ENCODE results near the gene IL17RE. TPM values are rescaled to one million over a fixed set of nuclear protein-coding genes. Genes with fewer than 3 reads are reported as not detected.
"Not testable (repeated sequence)": the region's sequence is repeated elsewhere in the genome, so short reads cannot be mapped to it uniquely, and the experiment has no call there.

Gene IL17RE
- total RNA-seq, 1 donor from 2014 or later = 4.8 TPM

DNA sequence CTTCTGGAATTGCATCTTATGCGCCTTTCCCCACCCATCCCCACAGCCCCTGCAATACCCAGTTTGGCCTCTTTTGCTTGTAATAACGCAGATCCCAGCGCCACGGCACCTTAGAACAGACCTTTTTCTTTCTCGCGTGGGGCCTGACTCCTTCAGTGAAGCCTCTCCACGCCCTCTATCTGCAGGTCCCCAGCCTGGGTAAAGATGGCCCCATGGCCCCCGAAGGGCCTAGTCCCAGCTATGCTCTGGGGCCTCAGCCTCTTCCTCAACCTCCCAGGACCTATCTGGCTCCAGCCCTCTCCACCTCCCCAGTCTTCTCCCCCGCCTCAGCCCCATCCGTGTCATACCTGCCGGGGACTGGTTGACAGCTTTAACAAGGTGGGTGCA is 31.6 kb downstream of the IL17RE start:
- DNase-seq = no peak

DNA sequence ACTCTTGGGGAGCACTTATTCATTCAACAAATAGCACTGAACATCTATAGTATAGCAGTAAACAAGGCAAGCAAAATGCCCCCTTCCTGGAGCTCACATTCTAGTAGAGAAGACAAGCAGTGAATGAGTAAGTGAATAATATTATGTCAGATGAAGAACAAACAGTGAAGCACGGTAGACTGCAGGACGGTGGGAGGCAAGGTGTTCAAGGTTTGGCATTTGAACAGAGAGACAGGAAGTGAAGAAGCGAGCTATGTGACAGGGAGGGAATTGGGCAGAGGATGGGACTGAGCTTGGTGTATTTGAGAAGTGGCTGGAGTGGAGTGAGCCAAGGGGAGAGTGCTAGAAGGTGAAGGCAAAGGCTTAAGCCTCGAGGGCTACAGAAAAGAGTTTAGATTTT is 32.3 kb downstream of the IL17RE start:
- no peak for DNase-seq

DNA sequence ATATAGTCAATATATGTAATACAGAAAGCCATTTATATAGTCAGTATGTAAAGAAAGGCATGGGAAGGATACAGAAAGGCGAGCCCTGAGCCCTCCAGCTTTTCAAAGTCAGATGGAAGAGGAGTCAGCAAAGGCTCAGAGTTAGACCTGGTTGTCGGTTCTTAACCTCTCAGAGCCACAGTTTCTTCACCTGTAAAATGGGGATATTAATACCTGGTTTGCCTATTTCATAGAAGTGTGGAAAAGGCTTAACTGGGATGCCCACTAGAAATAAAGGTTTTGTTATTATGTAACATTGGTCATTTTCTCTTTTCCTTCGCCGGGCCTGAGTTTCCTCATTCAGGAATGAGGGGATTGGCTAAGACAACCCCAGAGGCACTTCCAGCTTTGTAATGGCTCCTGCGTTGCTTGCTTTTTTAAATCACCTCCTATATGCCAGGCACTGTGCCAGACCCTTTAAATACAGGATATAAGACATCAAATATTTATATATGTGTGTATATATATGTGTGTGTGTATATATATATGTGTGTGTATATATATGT is 33.4 kb downstream of the IL17RE start:
- no peak for DNase-seq

DNA sequence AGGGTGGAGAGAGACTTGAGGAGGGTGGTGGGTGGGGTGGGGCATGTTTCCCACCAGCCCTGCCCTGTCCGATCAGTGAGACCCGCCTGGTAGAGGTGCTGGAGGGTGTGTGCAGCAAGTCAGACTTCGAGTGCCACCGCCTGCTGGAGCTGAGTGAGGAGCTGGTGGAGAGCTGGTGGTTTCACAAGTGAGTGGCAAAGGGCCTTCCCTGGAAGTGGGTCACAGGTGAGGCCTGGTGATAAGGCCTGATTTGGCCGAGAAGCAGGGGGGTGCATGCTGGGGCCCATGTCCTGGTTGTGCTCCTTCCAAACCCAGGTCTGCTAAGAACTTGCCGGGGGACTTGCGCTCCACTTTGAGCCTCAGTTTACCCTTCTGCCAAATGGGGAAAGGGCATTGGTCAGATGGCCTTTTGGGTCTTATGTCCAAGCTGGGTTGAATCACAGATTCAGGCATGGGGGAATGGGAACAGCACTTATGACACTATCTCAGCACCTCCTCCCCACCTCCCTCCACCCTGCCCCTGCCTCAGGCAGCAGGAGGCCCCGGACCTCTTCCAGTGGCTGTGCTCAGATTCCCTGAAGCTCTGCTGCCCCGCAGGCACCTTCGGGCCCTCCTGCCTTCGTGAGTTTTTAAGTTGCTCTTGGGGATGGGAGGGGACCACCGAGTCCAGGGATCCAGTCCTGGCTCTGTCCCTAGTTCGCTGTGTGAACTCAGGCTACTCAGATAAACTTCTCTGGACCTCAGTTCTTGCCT is 35.0 kb downstream of the IL17RE start:
- DNase-seq = no peak

DNA sequence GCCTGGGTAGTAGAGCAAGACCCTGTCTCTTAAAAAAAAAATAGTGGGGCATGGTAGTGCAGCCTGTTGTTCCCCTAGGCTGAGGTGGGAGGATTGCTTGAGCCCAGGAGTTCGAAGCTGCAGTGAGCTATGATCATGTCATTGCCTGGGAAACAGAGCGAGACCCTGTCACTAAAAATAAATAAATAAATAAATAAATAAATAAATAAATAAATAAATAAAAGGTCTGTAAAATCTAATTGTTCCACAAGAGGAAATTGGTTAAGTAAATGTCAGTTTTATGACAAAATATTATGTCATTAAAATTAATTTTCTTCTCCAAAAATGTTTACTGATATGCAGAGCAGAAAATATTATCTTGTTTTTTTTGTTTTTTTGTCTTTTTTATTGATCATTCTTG is 36.3 kb downstream of the IL17RE start:
- no peak for DNase-seq

DNA sequence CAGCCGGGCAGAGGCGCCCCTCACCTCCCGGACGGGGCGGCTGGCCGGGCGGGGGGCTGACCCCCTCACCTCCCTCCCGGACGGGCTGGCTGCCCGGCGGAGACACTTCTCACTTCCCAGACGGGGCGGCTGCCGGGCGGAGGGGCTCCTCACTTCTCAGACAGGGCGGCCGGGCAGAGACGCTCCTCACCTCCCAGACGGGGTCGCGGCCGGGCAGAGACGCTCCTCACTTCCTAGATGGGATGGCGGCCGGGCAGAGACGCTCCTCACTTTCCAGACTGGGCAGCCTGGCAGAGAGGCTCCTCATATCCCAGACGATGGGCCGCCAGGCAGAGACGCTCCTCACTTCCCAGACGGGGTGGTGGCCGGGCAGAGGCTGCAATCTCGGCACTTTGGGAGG is 37.3 kb downstream of the IL17RE start:
- not testable (repeated sequence) for DNase-seq

DNA sequence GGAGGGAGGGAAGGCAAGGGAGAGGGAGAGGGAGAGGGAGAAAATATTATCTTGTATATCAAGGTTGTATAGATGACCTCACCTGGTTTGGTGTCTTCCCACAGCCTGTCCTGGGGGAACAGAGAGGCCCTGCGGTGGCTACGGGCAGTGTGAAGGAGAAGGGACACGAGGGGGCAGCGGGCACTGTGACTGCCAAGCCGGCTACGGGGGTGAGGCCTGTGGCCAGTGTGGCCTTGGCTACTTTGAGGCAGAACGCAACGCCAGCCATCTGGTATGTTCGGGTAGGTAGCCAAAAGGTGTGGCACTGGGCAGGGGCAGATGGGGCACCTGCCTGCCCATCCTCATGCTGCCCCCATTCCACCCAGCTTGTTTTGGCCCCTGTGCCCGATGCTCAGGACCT is 38.1 kb downstream of the IL17RE start:
- DNase-seq = no peak

DNA sequence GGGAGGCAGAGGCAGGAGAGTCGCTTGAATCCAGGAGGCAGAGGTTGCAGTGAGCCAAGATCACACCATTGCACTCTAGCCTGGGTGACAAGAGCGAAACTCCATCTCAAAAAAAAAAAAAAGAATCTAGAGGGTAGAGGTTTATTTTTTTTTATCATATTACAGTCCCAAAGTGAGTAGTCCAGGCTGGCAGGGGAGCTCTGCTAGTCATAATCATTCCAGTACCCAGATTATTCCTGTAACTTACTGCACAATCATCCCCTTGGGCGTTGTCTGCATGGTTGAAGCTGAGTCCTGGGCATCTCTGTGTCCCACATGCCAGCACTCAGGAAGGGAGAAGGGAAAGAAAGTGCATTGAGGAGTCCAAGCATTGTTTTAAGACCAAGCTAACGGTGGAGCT is 39.5 kb downstream of the IL17RE start:
- no peak for DNase-seq

DNA sequence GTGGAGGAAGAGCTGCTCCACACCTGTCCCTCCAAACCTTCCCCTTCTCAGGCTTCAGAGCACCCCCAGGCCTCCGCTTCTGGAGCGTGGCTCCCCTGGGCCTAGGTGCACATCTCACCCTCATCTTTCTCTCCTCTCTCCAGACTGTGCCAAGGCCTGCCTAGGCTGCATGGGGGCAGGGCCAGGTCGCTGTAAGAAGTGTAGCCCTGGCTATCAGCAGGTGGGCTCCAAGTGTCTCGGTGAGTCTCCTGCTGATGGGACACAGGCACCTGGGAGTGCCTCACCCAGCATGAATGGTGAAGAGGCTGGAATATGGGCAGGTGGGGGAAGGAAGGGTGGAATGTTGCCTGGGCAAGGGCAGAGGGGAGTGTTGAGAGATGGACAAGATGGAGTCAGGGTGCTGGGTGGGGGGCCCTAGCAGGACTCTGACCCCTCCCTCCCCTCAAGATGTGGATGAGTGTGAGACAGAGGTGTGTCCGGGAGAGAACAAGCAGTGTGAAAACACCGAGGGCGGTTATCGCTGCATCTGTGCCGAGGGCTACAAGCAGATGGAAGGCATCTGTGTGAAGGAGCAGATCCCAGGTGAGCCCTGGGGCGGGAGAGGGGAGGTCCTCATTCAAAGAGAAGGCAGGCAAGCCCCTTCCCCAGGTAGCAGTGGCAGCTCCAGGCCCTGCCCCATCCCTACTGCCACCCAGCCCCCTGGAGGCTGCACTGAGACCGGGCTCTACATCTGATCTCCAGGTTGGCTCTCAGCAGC is 40.5 kb downstream of the IL17RE start:
- no peak for DNase-seq

DNA sequence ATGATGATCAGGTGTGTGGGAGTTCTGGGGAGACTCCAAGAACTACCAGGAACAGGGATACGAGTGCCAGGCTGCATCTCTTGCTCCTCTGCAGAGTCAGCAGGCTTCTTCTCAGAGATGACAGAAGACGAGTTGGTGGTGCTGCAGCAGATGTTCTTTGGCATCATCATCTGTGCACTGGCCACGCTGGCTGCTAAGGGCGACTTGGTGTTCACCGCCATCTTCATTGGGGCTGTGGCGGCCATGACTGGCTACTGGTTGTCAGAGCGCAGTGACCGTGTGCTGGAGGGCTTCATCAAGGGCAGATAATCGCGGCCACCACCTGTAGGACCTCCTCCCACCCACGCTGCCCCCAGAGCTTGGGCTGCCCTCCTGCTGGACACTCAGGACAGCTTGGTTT is 41.6 kb downstream of the IL17RE start:
- no peak for DNase-seq

DNA sequence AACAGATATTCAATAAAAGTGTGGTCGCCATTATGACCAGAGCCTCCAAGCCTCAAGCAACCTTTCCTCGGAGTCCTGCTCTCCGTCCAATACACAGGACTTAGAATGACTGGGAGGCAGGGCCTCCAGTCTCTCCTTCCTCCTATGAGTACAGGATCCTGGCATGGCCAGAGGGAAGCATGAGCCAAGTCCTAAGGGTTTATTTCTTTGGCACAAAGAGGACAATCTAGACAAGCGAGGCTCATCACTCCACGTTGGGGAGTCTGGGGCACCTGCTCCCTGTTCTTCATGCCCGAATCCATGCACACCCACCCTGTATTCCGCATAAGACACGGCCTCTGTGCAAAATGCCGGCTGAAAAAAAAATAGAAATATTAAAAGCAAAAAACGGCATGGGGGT is 42.7 kb downstream of the IL17RE start:
- DNase-seq = no peak

DNA sequence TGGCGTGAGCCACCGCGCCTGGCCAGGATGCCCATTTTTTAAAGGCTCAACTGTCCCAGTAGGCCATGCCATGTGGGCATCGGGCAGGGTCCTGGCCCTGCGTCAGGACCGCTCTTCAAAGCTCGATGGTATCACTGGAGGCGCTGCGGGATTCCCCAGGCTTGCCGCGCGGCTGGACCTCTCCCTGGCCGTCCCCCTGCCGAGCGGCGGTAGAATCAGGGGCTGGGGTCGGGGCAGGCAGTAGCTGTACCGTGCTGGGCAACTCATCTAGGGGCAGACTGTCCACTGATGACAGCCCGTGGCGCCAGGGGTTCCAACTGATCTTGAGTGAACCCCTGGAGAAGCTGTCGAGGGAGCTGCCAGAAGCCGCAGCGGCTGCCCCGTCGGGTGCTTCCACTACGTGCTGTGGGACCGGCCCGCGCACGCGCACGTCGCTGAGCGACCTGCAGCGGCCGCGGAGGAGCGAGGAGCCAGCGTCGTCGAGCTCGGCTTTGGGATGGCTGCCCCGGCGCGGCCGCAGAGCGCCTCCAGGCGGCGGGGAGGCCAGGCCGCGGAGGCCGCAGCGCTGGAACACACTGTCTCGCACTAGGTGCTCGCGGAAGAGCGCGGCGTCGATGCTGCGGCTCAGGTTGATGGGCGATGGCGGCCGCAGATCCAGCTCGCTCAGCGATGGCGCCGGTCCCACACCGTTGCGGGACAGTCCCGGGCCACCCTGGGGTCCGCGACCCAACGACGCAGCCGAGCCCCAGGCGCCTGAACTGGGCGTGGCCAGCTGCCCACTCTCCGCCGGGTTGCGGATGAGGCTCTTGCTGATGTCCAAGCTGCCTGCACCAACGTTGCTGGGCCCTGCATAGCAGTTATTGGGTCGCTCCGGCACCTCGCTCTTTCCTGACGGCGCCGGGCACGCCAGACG is 43.7 kb downstream of the IL17RE start:
- peak; percentile 94 for DNase-seq

DNA sequence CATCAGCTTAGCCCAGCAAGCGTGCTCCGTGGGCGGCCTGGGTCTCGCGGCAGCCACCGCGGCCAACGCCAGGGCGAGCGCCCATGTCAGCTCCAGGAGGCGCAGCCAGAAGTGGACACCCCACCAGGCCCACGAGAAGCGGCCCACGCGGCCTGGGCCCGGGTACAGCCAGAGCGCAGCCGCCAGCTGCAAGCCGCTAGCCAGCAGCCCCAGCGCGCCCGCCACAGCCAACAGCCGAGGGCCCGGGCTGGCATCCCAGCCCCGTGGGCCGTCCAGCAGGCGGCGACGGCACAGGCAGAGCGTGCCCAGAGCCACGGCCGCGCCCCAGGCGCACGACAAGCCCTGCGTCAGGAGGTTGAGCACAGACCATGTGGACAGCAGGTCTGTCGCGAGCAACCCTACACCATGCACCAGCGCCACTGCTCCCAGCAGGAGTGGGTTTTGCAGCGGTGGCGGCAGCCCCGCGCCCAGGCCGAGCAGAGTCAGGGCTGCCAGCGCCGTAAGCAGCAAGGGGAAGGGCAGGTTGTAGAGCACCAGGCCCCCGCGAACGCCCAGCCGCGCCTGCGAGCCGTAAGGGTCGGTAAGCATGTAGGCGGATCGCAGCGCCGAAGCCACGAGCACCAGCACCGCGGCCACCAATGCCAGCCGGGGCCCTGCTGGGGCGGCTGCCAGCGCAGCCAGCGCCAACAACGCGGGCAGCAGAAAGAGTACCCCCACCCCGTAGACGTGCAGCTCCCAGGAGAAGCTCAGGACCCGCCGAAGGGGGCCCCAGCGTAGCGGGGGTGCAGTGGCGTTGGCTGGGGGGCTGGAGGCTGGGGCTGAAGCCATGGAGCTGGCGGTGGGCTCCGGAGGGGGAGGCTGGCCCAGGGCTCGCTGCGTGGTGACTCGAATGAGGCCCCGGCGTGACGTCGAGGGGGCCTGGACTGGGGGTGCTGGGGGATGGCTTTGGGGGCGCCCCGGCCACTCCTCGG is 44.7 kb downstream of the IL17RE start:
- DNase-seq = peak; percentile 78

DNA sequence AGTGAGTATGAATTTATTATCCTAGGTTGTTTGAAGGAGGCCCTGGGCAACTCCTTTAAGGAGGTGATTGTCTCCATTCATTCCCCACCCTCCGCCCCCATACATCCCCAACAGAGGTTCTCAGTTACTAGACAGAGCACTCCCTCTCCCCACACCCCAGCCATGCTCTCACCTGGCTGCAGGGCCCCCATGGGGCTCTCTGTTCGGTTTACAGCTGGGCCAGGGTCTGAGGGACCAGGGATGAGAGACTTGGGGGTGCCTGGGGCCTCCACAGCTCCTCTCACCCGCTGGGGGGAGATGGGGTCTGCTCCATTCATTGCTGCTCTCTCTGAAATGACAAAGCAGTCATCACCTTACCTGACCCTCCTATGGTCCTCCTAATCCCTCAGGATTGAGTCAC is 45.9 kb downstream of the IL17RE start:
- no peak for DNase-seq

DNA sequence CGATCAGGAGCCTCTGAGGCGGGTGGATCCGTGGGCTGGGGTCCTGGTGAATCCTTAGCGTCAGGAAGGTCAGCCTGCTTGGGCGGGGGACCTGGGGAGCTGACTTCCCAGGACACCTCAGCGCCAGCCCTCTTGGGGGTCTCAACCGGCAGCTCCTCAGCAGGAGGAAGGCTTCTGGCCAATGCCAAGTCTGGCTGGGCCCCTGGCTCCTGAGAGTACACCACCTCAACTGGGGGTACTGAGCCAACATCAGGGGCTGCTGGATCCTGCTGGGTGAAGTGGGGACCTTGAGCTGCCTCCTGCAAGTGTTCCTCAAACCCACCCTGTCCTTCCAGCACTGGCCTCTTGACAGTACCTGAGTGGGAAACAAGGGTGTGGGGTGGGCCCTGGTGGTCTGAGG is 46.5 kb downstream of the IL17RE start:
- no peak for DNase-seq

DNA sequence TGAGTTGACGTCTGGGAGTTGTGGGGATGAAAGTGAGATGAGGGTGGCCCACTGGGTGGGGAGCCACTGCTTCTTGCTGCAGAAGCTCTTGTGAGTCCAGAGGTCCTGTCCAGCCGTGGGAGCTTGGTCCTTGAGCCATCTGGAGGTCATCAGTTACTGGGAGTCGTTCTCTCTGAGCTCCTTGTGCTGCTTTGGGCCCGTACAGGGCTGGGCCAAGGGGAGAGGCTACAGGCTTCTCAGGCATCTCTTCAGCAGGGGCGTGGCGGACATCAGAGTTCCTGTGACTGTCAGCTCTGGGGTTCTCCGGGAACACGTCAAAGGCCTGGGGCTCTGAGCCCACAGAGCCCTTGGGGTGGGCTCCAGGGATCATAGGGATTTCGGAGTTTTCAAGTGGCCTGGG is 47.0 kb downstream of the IL17RE start:
- no peak for DNase-seq

DNA sequence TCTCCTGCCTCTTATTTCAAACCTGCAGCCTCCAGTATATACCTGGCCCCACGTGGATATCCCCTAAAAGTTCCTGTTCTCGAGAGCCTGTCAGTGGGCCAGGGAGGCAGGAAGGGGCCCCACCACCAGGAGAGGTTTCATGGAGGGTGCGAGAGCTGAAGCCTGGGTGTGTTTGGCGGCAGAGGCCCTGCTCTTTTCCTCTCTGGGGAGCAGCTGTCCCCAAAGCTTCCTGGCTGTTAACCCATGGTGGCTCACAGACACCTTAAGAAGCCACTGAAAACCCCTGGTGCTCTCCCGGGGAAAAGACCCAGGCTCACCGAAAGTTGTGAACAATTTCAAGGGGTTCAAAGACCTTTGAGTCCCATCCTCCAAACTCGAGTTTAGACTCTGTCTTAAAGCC is 48.5 kb downstream of the IL17RE start:
- no peak for DNase-seq

DNA sequence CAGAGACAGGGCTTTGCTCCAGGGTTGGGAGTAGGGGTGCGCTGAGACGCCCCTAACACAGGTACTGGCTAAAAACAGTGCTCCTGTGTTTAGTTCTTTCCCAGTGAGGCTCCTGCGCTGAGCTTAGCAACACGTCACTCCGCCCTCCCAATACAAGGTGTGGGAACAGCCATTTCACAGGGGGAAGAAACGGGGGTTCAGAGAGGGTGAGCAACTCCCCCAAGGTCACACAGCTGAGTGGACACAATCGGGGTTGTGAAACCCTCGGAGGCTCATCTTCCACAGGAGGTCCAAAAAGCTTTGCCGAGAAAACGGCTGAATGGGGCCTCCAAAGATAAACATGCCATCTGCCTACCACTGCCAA is 48.9 kb downstream of the IL17RE start:
- no peak for DNase-seq

DNA sequence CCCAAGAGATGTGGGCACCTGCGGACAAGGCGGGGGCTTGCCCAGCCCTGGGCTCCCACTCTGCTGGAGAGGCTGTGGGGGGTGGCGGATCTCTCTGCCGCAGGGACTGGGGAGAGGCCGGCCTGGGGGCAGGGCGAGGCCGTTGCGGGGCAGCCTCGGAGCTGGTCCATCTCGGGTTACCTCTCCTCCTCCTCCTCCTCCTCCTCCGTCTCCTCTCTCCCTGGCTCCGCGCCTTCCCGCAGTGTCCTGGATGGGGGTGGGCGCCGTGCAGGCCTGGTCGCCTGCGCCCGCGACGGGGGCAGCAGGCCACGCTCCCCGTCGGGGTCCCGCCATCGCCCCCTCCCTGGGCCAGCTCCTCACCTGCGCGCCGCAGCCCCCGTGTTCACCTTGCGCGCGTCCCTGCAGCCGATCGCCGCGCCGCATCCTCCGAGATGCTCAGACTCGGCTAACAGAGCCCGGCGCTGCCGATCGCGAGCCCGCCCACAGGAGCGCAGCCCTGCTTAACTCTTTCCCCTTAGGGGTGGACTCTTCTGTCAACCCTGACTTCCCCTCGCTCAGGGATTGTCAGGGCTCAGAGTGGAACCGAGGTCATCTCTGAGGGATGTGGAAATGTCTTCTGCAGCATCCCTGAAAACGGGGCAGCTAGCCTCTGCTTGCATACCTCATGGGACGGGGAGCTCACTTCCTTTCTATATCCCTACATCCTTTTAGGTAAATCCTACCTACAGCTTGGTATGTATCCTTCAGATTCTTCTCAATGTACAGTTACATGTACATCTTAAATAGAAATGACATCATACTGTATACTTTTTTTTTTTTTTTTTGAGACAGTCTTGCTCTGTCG is 49.5 kb downstream of the IL17RE start, which contains the start of gene PRRT3:
TSS of gene PRRT3 (minus strand) at position 447 of the 844 bp plus-strand sequence. CDS start 2,293 bp downstream, outside the sequence.
- peak; percentile 55 for DNase-seq

DNA sequence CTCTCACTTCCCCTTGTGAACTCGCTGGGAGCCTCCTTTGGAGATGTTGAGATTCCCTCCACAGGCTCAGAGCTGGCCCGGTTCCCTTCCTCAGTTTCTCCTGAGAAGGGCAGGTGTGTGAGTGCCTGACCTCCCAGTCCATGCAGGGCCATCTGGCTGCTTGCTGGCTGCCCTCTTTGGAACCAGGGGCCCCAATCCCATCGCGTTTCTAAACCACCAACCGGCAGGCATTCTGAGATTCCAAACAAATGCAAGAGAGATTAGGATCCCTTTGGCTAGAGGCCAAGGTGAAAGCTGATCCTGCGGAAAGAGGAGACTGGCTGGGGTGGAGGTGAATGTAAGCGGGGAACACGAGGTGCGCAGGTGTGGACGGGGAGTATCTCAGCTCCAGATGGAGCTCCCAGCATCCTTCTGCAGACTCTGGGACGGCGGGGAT is 52.4 kb downstream of the IL17RE start:
- peak; percentile 32 for DNase-seq
